H1 (cell line): ENCODE data around the gene MAPKAP1. TPM values are rescaled to one million over a fixed set of nuclear protein-coding genes. Genes with fewer than 3 reads are reported as not detected.

ENCODE experiments used
- CTCF ChIA-PET: fragments of 300-600 bp; sonication (Branson Sonifier 250); formaldehyde crosslinking; loops from one replicate; lab custom pipeline; 2021; ENCODE audit not compliant: partially characterized antibody; lab: Charles Lee
- POLR2A ChIA-PET: fragments of 300-600 bp; sonication (Branson Sonifier 250); formaldehyde crosslinking; loops from one replicate; lab custom pipeline; 2021; ENCODE audit warnings: inconsistent platforms; ENCODE audit not compliant: partially characterized antibody; lab: Charles Lee
- DNase-seq, 2 experiments: peaks; one replicate each; pipeline versions ENCODE4 v3.0.0 to v3.0.0-alpha.2; 2010 to 2022; ENCODE audit warnings: low spot score in 2 of 2, low read depth in 1 of 2, mixed read lengths in 1 of 2
- FAIRE-seq: peaks from 2 replicates; lab custom pipeline; 2011; peaks lifted over from hg19 to GRCh38; lab: Jason Lieb, UNC
- H2AFZ ChIP-seq: 2 replicates; pipeline ENCODE4 v1.8.1; 2012; ENCODE audit warnings: low read length, inconsistent platforms
- H2AK5ac ChIP-seq: 2 replicates; pipeline ENCODE4 v1.6.1; 2013; ENCODE audit warnings: low read depth, low read length
- H2BK120ac ChIP-seq: replicated peaks from 2 replicates; pipeline ENCODE3; 2013; ENCODE audit warnings: low read depth, low read length, inconsistent platforms
- H2BK12ac ChIP-seq: 2 replicates; pipeline ENCODE4 v1.6.1; 2013; ENCODE audit warnings: low read depth, low read length
- H2BK15ac ChIP-seq: 2 replicates; pipeline ENCODE4 v1.6.1; 2013; ENCODE audit warnings: low read length
- H2BK20ac ChIP-seq: 2 replicates; pipeline ENCODE4 v1.6.1; 2013; ENCODE audit warnings: low read length
- H2BK5ac ChIP-seq: 2 replicates; pipeline ENCODE4 v1.6.1; 2013; ENCODE audit warnings: low read depth, low read length
- H3K14ac ChIP-seq: 2 replicates; pipeline ENCODE4 v1.6.1; 2013; ENCODE audit warnings: inconsistent platforms; ENCODE audit not compliant: insufficient read length
- H3K18ac ChIP-seq: 2 replicates; pipeline ENCODE4 v1.6.1; 2013; ENCODE audit warnings: low read length; ENCODE audit errors: extremely low read depth
- H3K23ac ChIP-seq: 2 replicates; pipeline ENCODE4 v1.6.1; 2013; ENCODE audit warnings: inconsistent platforms; ENCODE audit not compliant: insufficient read length
- H3K23me2 ChIP-seq: 2 replicates; pipeline ENCODE4 v1.6.1; 2013; ENCODE audit warnings: low read depth, low read length
- H3K27ac ChIP-seq: 2 replicates; pipeline ENCODE4 v1.6.1; 2011; ENCODE audit warnings: low read depth, low read length, inconsistent platforms
- H3K27me3 ChIP-seq, 4 experiments: replicated peaks in 1 of 4; 1 replicate in 1 of 4; 2 replicates in 3 of 4; pipeline versions ENCODE4 v1.6.1 to v1.8.1; 2011 to 2013; ENCODE audit warnings: low read length in 3 of 4, mild to moderate bottlenecking in 3 of 4, inconsistent platforms in 2 of 4, mixed read lengths in 2 of 4, moderate library complexity in 1 of 4; ENCODE audit not compliant: control insufficient read depth in 3 of 4, insufficient read depth in 3 of 4; ENCODE audit errors: extremely low read depth in 1 of 4
- H3K36me3 ChIP-seq, 4 experiments: 2 replicates each; pipeline versions ENCODE4 v1.6.1 to v1.8.1; 2011 to 2013; ENCODE audit warnings: mild to moderate bottlenecking in 4 of 4, low read length in 3 of 4, moderate library complexity in 2 of 4, control low read depth in 1 of 4, inconsistent platforms in 1 of 4; ENCODE audit not compliant: insufficient read depth in 4 of 4, control insufficient read depth in 2 of 4
- H3K4ac ChIP-seq: replicated peaks from 2 replicates; pipeline ENCODE3; 2013; ENCODE audit warnings: low read length, low read depth, mixed read lengths, inconsistent platforms; ENCODE audit not compliant: insufficient read length
- H3K4me1 ChIP-seq, 4 experiments: replicated peaks in 1 of 4; 1 replicate in 1 of 4; 2 replicates in 3 of 4; pipeline versions ENCODE4 v1.6.1 to v1.8.1; 2011 to 2013; ENCODE audit warnings: low read length in 3 of 4, inconsistent platforms in 2 of 4, mixed read lengths in 1 of 4; ENCODE audit not compliant: insufficient read depth in 4 of 4, control insufficient read depth in 3 of 4
- H3K4me2 ChIP-seq, 2 experiments: 2 replicates each; pipeline versions ENCODE4 v1.6.1 to v1.8.1; 2011 to 2013; ENCODE audit warnings: low read depth in 2 of 2, low read length in 2 of 2, control low read depth in 1 of 2, inconsistent platforms in 1 of 2, mild to moderate bottlenecking in 1 of 2; ENCODE audit not compliant: insufficient read depth in 1 of 2
- H3K4me3 ChIP-seq, 4 experiments: fragments of 200-600, 300-600 bp in 1 of 4; sonication (generic), shearing (Covaris generic), sonication (Bioruptor Twin) in 1 of 4; 2 replicates each; pipeline versions ENCODE4 v1.5.1 to v1.8.1; 2011 to 2016; ENCODE audit warnings: low read length in 4 of 4, low read depth in 3 of 4, control low read depth in 2 of 4, inconsistent platforms in 2 of 4, mild to moderate bottlenecking in 2 of 4, mixed read lengths in 1 of 4, moderate library complexity in 1 of 4; ENCODE audit not compliant: insufficient read depth in 2 of 4; ENCODE audit errors: extremely low read depth in 1 of 4
- H3K56ac ChIP-seq: replicated peaks from 2 replicates; pipeline ENCODE3; 2013; ENCODE audit warnings: low read depth, mild to moderate bottlenecking, mixed read lengths, low read length, inconsistent platforms; ENCODE audit not compliant: insufficient read length
- H3K79me1 ChIP-seq: 2 replicates; pipeline ENCODE4 v1.6.1; 2013; ENCODE audit warnings: low read depth, low read length, control low read depth
- H3K79me2 ChIP-seq, 2 experiments: 2 replicates each; pipeline versions ENCODE4 v1.6.1 to v1.8.1; 2012 to 2013; ENCODE audit warnings: low read length in 2 of 2, mild to moderate bottlenecking in 2 of 2, inconsistent platforms in 1 of 2; ENCODE audit not compliant: insufficient read depth in 2 of 2, control insufficient read depth in 1 of 2
- H3K9ac ChIP-seq, 4 experiments: replicated peaks in 1 of 4; 1 replicate in 1 of 4; 2 replicates in 3 of 4; pipeline versions ENCODE4 v1.6.1 to v1.8.1; 2011 to 2013; ENCODE audit warnings: low read depth in 3 of 4, low read length in 3 of 4, control low read depth in 2 of 4, mild to moderate bottlenecking in 2 of 4, moderate library complexity in 2 of 4, inconsistent platforms in 1 of 4; ENCODE audit errors: extremely low read depth in 1 of 4
- H3K9me3 ChIP-seq, 2 experiments: 2 replicates each; pipeline versions ENCODE4 v1.6.1 to v1.8.1; 2012 to 2013; ENCODE audit warnings: mild to moderate bottlenecking in 2 of 2, moderate library complexity in 2 of 2, control low read depth in 1 of 2, inconsistent platforms in 1 of 2, low read depth in 1 of 2, low read length in 1 of 2, mixed read lengths in 1 of 2; ENCODE audit not compliant: insufficient read depth in 2 of 2
- H4K20me1 ChIP-seq, 2 experiments: replicated peaks in 1 of 2; 2 replicates each; pipeline versions ENCODE3 to v1.8.1; 2011 to 2013; ENCODE audit warnings: inconsistent platforms in 2 of 2, low read length in 2 of 2, mild to moderate bottlenecking in 1 of 2; ENCODE audit not compliant: insufficient read depth in 2 of 2, control insufficient read depth in 1 of 2
- H4K5ac ChIP-seq: 2 replicates; pipeline ENCODE4 v1.6.1; 2013; ENCODE audit warnings: low read length, low read depth, mixed read lengths, inconsistent platforms; ENCODE audit not compliant: insufficient read length
- H4K8ac ChIP-seq: 2 replicates; pipeline ENCODE4 v1.8.0; 2013; ENCODE audit warnings: mild to moderate bottlenecking, moderate library complexity, low read length, inconsistent platforms; ENCODE audit not compliant: insufficient read depth; ENCODE audit errors: extremely low read depth
- H4K91ac ChIP-seq: replicated peaks from 2 replicates; pipeline ENCODE3; 2013; ENCODE audit warnings: low read length, mixed read lengths, inconsistent platforms; ENCODE audit not compliant: insufficient read length
- BACH1 ChIP-seq: IDR thresholded peaks from 2 replicates; pipeline ENCODE4 v1.6.1; 2012; ENCODE audit warnings: low read length, improper control_type of control experiment
- BCL11A ChIP-seq, 2 experiments: IDR thresholded peaks; one replicate each; pipeline ENCODE4 v1.6.1; 2011; ENCODE audit warnings: low read depth in 2 of 2, low read length in 2 of 2, mild to moderate bottlenecking in 2 of 2
- BRCA1 ChIP-seq: IDR thresholded peaks from 2 replicates; pipeline ENCODE4 v1.6.1; 2012; ENCODE audit warnings: low read depth, low read length, improper control_type of control experiment
- CHD1 ChIP-seq: IDR thresholded peaks from 2 replicates; pipeline ENCODE4 v1.6.1; 2012; ENCODE audit warnings: low read depth, low read length, improper control_type of control experiment
- CHD2 ChIP-seq: IDR thresholded peaks from 2 replicates; pipeline ENCODE4 v1.6.1; 2012; ENCODE audit warnings: low read length, improper control_type of control experiment
- CREB1 ChIP-seq: IDR thresholded peaks from 2 replicates; pipeline ENCODE4 v1.6.1; 2012; ENCODE audit warnings: inconsistent platforms
- GTF2F1 ChIP-seq: IDR thresholded peaks from 2 replicates; pipeline ENCODE4 v1.6.1; 2012; ENCODE audit warnings: low read depth, low read length, improper control_type of control experiment, borderline replicate concordance
- POU5F1 ChIP-seq: IDR thresholded peaks from 2 replicates; pipeline ENCODE4 v1.6.1; 2011; ENCODE audit warnings: low read depth, mild to moderate bottlenecking, low read length, moderate library complexity
- RBBP5 ChIP-seq: IDR thresholded peaks from 2 replicates; pipeline ENCODE4 v1.7.1; 2012; ENCODE audit warnings: low read depth, mild to moderate bottlenecking, inconsistent platforms, low read length, moderate library complexity, borderline replicate concordance
- RXRA ChIP-seq: IDR thresholded peaks from 2 replicates; pipeline ENCODE4 v1.6.1; 2011; ENCODE audit warnings: low read depth, mild to moderate bottlenecking, low read length, moderate library complexity; ENCODE audit not compliant: insufficient read depth
- SIX5 ChIP-seq: IDR thresholded peaks from 2 replicates; pipeline ENCODE4 v1.6.1; 2011; ENCODE audit warnings: mild to moderate bottlenecking, low read depth, low read length
- SP4 ChIP-seq: IDR thresholded peaks from 2 replicates; pipeline ENCODE4 v1.6.1; 2012; ENCODE audit warnings: low read length, inconsistent platforms
- TBP ChIP-seq: IDR thresholded peaks from 2 replicates; pipeline ENCODE4 v1.6.1; 2011; ENCODE audit warnings: low read depth, low read length, improper control_type of control experiment
- ZNF274 ChIP-seq: IDR thresholded peaks from 2 replicates; pipeline ENCODE4 v1.7.0; 2012; ENCODE audit warnings: low read length, borderline replicate concordance; ENCODE audit errors: extremely low read depth
- WGBS, 2 experiments: shearing (Covaris generic) in 1 of 2; methylation state at CpG; one replicate each; pipeline versions ENCODE4 v1.1.6 to v1.1.7; 2013 to 2015; ENCODE audit warnings: low lambda C conversion rate in 2 of 2, mixed read lengths in 2 of 2, inconsistent platforms in 1 of 2, low coverage in 1 of 2, missing lambda C conversion rate in 1 of 2; ENCODE audit not compliant: insufficient replicate concordance in 2 of 2, insufficient coverage in 1 of 2, insufficient read length in 1 of 2; ENCODE audit errors: extremely low coverage in 1 of 2, missing lambda C conversion rate in 1 of 2; 5-methylcytosine and 5-hydroxymethylcytosine counted together
- polyA plus RNA-seq, 7 experiments: library from polyadenylated mRNA; depleted of rRNA in 3 of 7; stranded (reverse) in 5 of 7; unstranded in 2 of 7; fragments of >200 nt in 5 of 7; fragments of 200-250 nt in 2 of 7; gene quantifications; 1 replicate in 5 of 7; 2 replicates in 1 of 7; 4 replicates in 1 of 7; pipeline versions ENCODE4 v1.2.1 to v1.2.3, GENCODE V29; 2011 to 2013; ENCODE audit warnings: missing spikeins in 2 of 7, mixed read lengths in 2 of 7
- total RNA-seq: library from RNA; stranded (reverse); fragmentation: NEBNext Ultra II Directional; extraction: Animal tissue kit (Norgen Biotek cat#: 25700); gene quantifications from 2 replicates; pipeline ENCODE4 v1.2.1, GENCODE V29; 2021
- TF ChIP-seq, protein P1 (sequence below): IDR thresholded peaks from 2 replicates; pipeline ENCODE4 v1.6.1; 2011; ENCODE audit warnings: low read depth, mild to moderate bottlenecking, low read length; ENCODE audit not compliant: insufficient read depth

Gene MAPKAP1
- total and polyA plus RNA-seq, 2 of the 8 experiments (the other 6 are each of a cell fraction or from before 2014, with no cell fraction given) = 79.2 to 140 TPM

DNA sequence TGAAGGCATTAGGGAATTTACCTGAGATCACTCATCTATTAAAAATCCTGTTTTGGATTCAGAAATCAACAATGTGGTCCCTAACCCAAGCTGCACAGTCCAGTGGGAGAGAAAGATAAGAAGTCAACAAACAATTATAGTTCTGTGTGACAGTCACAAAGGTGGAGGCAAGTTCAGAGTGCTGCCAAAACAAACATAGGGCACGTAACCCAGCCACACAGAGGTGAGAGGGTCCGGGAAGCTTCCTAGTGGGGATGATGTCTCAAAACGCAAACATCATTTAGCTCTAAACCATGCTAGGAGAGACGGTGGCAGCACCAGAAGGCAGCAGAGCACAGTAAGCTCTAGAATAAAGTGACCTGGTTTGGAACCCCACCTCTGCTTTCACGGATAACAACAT is 158.9 kb downstream of the MAPKAP1 start:
- no peak overlapping the region; the same call in 1 of the 2 replicates for H2BK20ac ChIP-seq
- H4K91ac ChIP-seq = no peak overlapping the region
- no peak overlapping the region for H4K5ac ChIP-seq
- H3K23me2 ChIP-seq = no peaks in the 10 kb centered on the region
- H3K79me1 ChIP-seq = no peaks in the 10 kb centered on the region; the same call in none of the 2 replicates
- H3K79me2 ChIP-seq = no peaks in the 10 kb centered on the region
- peaks cover 0 to 5% (median 2%) of the 10 kb centered on the region in 4 experiments; a peak in 3 of 7 replicates for H3K4me1 ChIP-seq
- no peak overlapping the region for H3K9ac ChIP-seq
- no peak overlapping the region for H3K4me2 ChIP-seq
- H3K36me3 ChIP-seq = no peaks in the 10 kb centered on the region
- H3K4ac ChIP-seq = no peak overlapping the region
- no peak overlapping the region for H3K18ac ChIP-seq
- H4K20me1 ChIP-seq = no peaks in the 10 kb centered on the region
- H2AFZ ChIP-seq = no peak overlapping the region
- H3K27ac ChIP-seq = no peak overlapping the region
- H4K8ac ChIP-seq = no peak overlapping the region
- no peak overlapping the region for H2BK120ac ChIP-seq
- H2AK5ac ChIP-seq = no peak overlapping the region
- H2BK15ac ChIP-seq = no peak overlapping the region
- H3K9me3 ChIP-seq = no peaks in the 10 kb centered on the region
- H3K14ac ChIP-seq = no peak overlapping the region
- no peak overlapping the region for H3K56ac ChIP-seq
- ChIA-PET CTCF (interaction anchor here (0.9 to 1.5 kb wide), 5 partner anchors 10 to 460 kb away, joined by 3 to 8 read pairs (median 3); no protein-coding TSS in a partner anchor), POLR2A (no interaction called here)
- no peak for FAIRE-seq
- H3K4me3 ChIP-seq = no peak overlapping the region
- 90% methylated on average over 5 of the region's 5 CpGs; no CpG with 5 or more reads in 1 of the 2 experiments for WGBS, 2 experiments
- H2BK5ac ChIP-seq = no peak overlapping the region
- DNase-seq = no peak
- no peak overlapping the region for H2BK12ac ChIP-seq
- TF ChIP-seq POU5F1 (no peak), BACH1 (no peak), BRCA1 (no peak), CREB1 (no peak), GTF2F1 (no peak), RXRA (no peak), RBBP5 (no peak), TBP (no peak), CHD2 (no peak), CHD1 (no peak), BCL11A (IDR thresholded peaks at IDR 0.05; ENCODE audit: low read depth in 2 of 2, low read length in 2 of 2) (no peak), SP4 (no peak), ZNF274 (no peak), SIX5 (no peak)
- TF ChIP-seq, protein P1, sequence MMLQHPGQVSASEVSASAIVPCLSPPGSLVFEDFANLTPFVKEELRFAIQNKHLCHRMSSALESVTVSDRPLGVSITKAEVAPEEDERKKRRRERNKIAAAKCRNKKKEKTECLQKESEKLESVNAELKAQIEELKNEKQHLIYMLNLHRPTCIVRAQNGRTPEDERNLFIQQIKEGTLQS = no peak
- no peaks in the 10 kb centered on the region for H3K27me3 ChIP-seq
- no peak overlapping the region for H3K23ac ChIP-seq
